Sigmoid colon (tissue), 7 donors: ENCODE data around the gene ATG10. TPM values are rescaled to one million over a fixed set of nuclear protein-coding genes. Genes with fewer than 3 reads are reported as not detected.
A peak's percentile ranks its signal among the peaks of the same experiment; 100 is the strongest.

ENCODE experiments used
- DNase-seq: peaks from one replicate; pipeline ENCODE4 v3.0.0-alpha.2; 2019
- H3K27ac ChIP-seq, 4 donors: fragments of 200-600 bp; sonication (generic); one replicate each; pipeline ENCODE4 v1.5.1; 2016 to 2019; ENCODE audit warnings: mild to moderate bottlenecking in 1 of 4
- H3K27me3 ChIP-seq, 3 donors: fragments of 200-600 bp; sonication (generic); one replicate each; pipeline ENCODE4 v1.5.1; 2019; ENCODE audit warnings: mild to moderate bottlenecking in 1 of 3
- H3K36me3 ChIP-seq, 4 donors: fragments of 200-600 bp; sonication (generic); one replicate each; pipeline ENCODE4 v1.5.1; 2016 to 2019
- H3K4me1 ChIP-seq, 4 donors: fragments of 200-600 bp; sonication (generic); one replicate each; pipeline ENCODE4 v1.5.1; 2017 to 2019
- H3K4me3 ChIP-seq, 4 donors: fragments of 200-600 bp; sonication (generic); one replicate each; pipeline ENCODE4 v1.5.1; 2017 to 2019; ENCODE audit warnings: mild to moderate bottlenecking in 2 of 4, moderate library complexity in 1 of 4
- H3K9me3 ChIP-seq, 4 donors: fragments of 200-600 bp in 3 of 4; sonication (generic) in 3 of 4; one replicate each; pipeline versions ENCODE4 v1.5.1 to v1.6.1; 2013 to 2019
- EP300 ChIP-seq, 4 donors: sonication (generic); formaldehyde crosslinking; IDR thresholded peaks; one replicate each; pipeline ENCODE4 v1.6.1; 2017; ENCODE audit warnings: antibody characterized with exemption in 4 of 4
- POLR2A ChIP-seq, 2 donors: fragments of 450-650 bp; IDR thresholded peaks; one replicate each; pipeline ENCODE4 v1.6.1; 2016; ENCODE audit warnings: antibody characterized with exemption in 2 of 2, mild to moderate bottlenecking in 2 of 2, moderate library complexity in 2 of 2
- POLR2AphosphoS5 ChIP-seq, 4 donors: sonication (generic); formaldehyde crosslinking; IDR thresholded peaks; one replicate each; pipeline ENCODE4 v1.6.1; 2017; ENCODE audit warnings: antibody characterized with exemption in 4 of 4
- WGBS, 2 donors: extraction: QIAGEN DNeasy Blood & Tissue Kit; methylation state at CpG; one replicate each; pipeline ENCODE4 v1.1.7; 2013; 5-methylcytosine and 5-hydroxymethylcytosine counted together
- intact Hi-C: fragments of 100-400 bp; cut with DNase I; formaldehyde crosslinking; loops from one replicate; pipeline ENCODE4 v1.15.1; 2023
- polyA plus RNA-seq, 3 donors: library from polyadenylated mRNA; stranded (reverse); fragments of 200-250 nt; gene quantifications; one replicate each; pipeline ENCODE4 v1.2.3, GENCODE V29; 2013
- total RNA-seq, 4 donors: library from RNA; depleted of rRNA; stranded (reverse); fragments of >200 nt; gene quantifications; one replicate each; pipeline ENCODE4 v1.1.0, GENCODE V29; 2016
- TF ChIP-seq, protein P1 (sequence below), 4 experiments: fragments of 450-650 bp in 3 of 4; fragments of 200-600 bp in 1 of 4; IDR thresholded peaks; one replicate each; pipeline ENCODE4 v1.5.1; 2016 to 2019; ENCODE audit warnings: antibody characterized with exemption in 4 of 4, mild to moderate bottlenecking in 3 of 4, moderate library complexity in 2 of 4
- donor health status: healthy with polysubstance abuse.
- donor health status: Bipolar disorder and iron deficiency.
- donor health status: healthy.

ATG10 gene
- total and polyA plus RNA-seq, 7 donors = 4.2 to 13.2 (median 8.4) TPM

DNA sequence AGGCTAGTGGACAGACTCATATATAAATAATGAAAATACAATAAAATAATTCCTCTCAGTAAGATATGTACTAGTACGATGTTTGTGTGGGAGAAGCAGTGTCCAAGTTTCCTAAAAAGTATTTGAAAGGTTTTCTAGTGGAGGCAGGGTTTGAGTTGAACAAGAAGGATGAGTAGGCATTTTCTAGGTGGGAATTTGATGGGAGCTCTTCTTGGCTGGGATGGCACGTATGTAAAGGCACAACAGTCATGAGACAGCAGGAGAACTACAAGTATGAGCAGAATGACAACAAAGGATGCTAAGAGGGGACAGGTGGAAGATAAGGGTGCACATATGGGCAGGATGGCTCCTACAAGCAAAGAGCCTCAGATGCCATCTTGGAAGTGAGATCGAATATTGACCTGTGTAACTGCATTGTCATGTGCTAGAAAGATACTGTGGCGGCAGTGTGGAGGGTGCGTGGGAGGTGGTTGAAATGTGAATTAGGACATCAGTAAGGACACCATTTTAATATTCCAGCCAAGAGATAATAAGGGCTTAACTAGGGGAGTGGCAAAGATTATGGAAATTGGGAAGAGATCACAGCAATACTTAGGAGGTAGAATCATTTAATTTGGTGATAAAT is 170.5 kb downstream of the ATG10 start:
- Histone ChIP-seq H3K36me3 (no peaks in the 10 kb centered on the region), H3K27ac (no peak overlapping the region), H3K4me3 (no peak overlapping the region), H3K9me3 (peaks cover 0 to 2% (median 0%) of the 10 kb centered on the region in 4 donors), H3K27me3 (no peaks in the 10 kb centered on the region), H3K4me1 (no peaks in the 10 kb centered on the region)
- no peak for TF ChIP-seq EP300 (IDR thresholded peaks at IDR 0.05)
- TF ChIP-seq, protein P1, sequence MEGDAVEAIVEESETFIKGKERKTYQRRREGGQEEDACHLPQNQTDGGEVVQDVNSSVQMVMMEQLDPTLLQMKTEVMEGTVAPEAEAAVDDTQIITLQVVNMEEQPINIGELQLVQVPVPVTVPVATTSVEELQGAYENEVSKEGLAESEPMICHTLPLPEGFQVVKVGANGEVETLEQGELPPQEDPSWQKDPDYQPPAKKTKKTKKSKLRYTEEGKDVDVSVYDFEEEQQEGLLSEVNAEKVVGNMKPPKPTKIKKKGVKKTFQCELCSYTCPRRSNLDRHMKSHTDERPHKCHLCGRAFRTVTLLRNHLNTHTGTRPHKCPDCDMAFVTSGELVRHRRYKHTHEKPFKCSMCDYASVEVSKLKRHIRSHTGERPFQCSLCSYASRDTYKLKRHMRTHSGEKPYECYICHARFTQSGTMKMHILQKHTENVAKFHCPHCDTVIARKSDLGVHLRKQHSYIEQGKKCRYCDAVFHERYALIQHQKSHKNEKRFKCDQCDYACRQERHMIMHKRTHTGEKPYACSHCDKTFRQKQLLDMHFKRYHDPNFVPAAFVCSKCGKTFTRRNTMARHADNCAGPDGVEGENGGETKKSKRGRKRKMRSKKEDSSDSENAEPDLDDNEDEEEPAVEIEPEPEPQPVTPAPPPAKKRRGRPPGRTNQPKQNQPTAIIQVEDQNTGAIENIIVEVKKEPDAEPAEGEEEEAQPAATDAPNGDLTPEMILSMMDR (IDR thresholded peaks at IDR 0.05) = no peak
- no peak for TF ChIP-seq POLR2A (IDR thresholded peaks at IDR 0.05)
- TF ChIP-seq POLR2AphosphoS5 (IDR thresholded peaks at IDR 0.05) = no peak
- intact Hi-C loops = no loop called here
- no peak for DNase-seq
- 97% methylated on average over 5 of the region's 5 CpGs for WGBS, 2 donors

DNA sequence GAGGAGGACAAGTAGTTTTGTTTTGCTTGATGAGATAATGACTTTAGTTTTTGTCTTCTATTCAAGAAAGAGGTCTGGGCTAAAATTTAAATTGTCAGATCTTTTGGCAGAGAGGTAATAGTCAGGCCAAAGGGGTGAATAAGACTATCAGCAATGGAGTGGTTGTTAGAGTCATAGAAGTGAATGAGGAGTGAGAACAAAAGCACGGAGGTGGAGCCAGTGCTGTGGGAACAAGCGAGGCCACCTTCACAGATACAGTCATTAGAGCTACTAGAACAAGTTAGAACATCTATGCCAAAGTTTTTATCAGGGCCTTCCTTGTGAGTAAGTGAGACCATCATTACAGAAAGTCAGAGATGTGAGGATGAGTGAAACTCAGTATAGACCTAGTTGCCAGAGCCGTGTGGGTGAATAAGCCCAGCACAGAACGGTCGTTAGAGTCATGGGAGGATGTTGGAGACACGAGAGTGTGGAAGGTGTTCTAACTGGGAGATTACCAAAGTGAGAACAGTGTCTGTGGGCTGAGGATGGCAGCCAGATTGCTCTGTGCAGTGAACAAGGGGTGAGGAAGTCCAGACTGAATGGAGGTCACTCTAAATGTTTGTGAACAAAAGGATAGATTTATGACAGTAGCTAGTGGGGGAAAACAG is 171.2 kb downstream of the ATG10 start:
- no peaks in the 10 kb centered on the region for H3K4me1 ChIP-seq
- no peak overlapping the region for H3K4me3 ChIP-seq
- TF ChIP-seq, protein P1 (IDR thresholded peaks at IDR 0.05) = no peak
- TF ChIP-seq POLR2A (IDR thresholded peaks at IDR 0.05) (no peak), POLR2AphosphoS5 (IDR thresholded peaks at IDR 0.05) (no peak), EP300 (IDR thresholded peaks at IDR 0.05) (no peak)
- WGBS, 2 donors = 84 to 85% methylated on average over 6 of the region's 6 CpGs
- intact Hi-C loops = no loop called here
- H3K27ac ChIP-seq = no peak overlapping the region
- no peak for DNase-seq
- no peaks in the 10 kb centered on the region for H3K36me3 ChIP-seq
- H3K9me3 ChIP-seq = peaks cover 0 to 2% (median 0%) of the 10 kb centered on the region in 4 donors
- no peaks in the 10 kb centered on the region for H3K27me3 ChIP-seq

DNA sequence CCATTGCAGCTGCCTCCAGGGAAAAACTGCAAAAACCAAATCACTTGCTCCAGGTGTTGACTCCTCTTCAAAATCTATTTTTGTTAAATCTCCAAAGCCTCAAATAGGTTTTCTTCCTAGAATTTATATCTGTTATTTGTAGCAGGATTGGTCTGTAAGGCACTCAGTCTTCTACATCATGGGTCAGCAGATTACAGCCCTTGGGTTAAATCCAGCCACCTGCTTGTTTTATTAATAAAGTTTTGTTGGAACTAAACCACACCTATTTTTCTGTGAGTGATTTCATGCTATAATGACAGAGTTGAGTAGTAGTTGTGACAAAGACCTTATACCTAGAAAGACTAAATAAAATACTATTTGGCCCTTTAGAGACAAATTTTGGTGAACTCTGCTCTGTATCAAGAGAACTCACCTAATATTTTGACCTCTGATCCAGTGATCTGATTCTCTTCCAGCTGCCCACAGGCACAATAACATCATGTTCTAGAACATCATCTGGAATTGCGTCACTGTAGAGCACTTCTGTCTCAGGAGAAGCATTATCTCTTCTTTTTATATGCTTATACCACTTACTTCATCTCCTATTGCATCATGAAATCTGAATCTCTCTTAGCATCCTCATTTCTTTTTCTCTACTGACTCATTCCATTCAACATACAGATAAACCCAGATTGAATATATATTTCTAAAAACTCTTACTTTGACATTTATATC is 176.2 kb downstream of the ATG10 start:
- Histone ChIP-seq H3K27me3 (no peaks in the 10 kb centered on the region), H3K36me3 (no peaks in the 10 kb centered on the region), H3K4me3 (no peak overlapping the region), H3K4me1 (no peaks in the 10 kb centered on the region), H3K9me3 (peaks cover 0 to 2% (median 0%) of the 10 kb centered on the region in 4 donors), H3K27ac (no peak overlapping the region)
- TF ChIP-seq POLR2AphosphoS5 (IDR thresholded peaks at IDR 0.05) = peak in 3 of 4 donors; percentile 19 to 29 (median 21)
- TF ChIP-seq POLR2A (IDR thresholded peaks at IDR 0.05) = no peak
- no peak for TF ChIP-seq EP300 (IDR thresholded peaks at IDR 0.05)
- TF ChIP-seq, protein P1 (IDR thresholded peaks at IDR 0.05) = no peak
- 91 to 94% methylated on average over 1 of the region's 1 CpG for WGBS, 2 donors
- no peak for DNase-seq
- intact Hi-C loops = no loop called here

DNA sequence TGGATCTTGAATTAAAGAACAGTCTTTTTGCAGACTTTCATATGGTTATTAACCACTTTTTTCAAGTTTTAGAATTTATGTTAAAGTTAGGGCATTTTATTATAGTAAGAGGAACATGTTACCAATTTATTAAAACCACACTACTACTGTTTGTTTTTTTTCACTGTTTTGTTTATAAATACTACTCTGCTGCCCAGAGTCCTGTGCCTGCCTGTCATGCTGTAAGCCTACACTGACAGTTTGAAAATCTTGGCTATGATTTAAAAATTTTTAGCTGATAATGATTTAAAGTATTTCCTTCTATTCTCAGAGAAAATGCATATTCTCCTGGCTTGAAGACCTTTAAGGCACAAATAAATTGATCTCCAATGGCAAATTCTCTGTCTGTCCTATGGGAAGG is 177.6 kb downstream of the ATG10 start:
- H3K4me3 ChIP-seq = no peak overlapping the region
- H3K27ac ChIP-seq = no peak overlapping the region
- no peaks in the 10 kb centered on the region for H3K27me3 ChIP-seq
- DNase-seq = no peak
- H3K9me3 ChIP-seq = peaks cover 0 to 2% (median 0%) of the 10 kb centered on the region in 4 donors
- H3K4me1 ChIP-seq = peaks cover 0 to under 1% (median 0%) of the 10 kb centered on the region in 4 donors
- H3K36me3 ChIP-seq = no peaks in the 10 kb centered on the region
- intact Hi-C loops = no loop called here
- TF ChIP-seq EP300 (IDR thresholded peaks at IDR 0.05) = no peak
- no peak for TF ChIP-seq POLR2AphosphoS5 (IDR thresholded peaks at IDR 0.05)
- no peak for TF ChIP-seq POLR2A (IDR thresholded peaks at IDR 0.05)
- TF ChIP-seq, protein P1 (IDR thresholded peaks at IDR 0.05) = no peak
